PC-3 (cell line): Measurements from ENCODE around the gene UPB1. TPM values are rescaled to one million over a fixed set of nuclear protein-coding genes. Genes with fewer than 3 reads are reported as not detected.

ENCODE experiments used
- ATAC-seq: fragments of 200-7000 bp; cut with Tn5 transposase; 2 replicates; pipeline ENCODE4 v1.9.1; 2020; ENCODE audit warnings: mild to moderate bottlenecking, moderate library complexity
- BruUV-seq: library from RNA; stranded (reverse); fragments of 400-500 nt; replicated peaks from 2 replicates; lab custom pipeline; 2021; lab: Mats Ljungman, UMichigan
- CTCF ChIA-PET: fragments of 300-600 bp; sonication (Branson Sonifier 250); formaldehyde crosslinking; loops from one replicate; lab custom pipeline; 2022; ENCODE audit warnings: antibody characterized with exemption; lab: Charles Lee
- POLR2A ChIA-PET: fragments of 300-600 bp; sonication (Branson Sonifier 250); formaldehyde crosslinking; loops from one replicate; lab custom pipeline; 2022; ENCODE audit warnings: antibody characterized with exemption; ENCODE audit not compliant: unreplicated experiment; lab: Charles Lee
- DNase-seq: peaks from one replicate; pipeline ENCODE4 v3.0.0-alpha.2; 2015
- H2AFZ ChIP-seq: fragments of 300-600 bp; sonication (generic); 2 replicates; pipeline ENCODE4 v1.6.0; 2016; ENCODE audit warnings: antibody characterized with exemption, low read length
- H3F3A ChIP-seq: fragments of 300-600 bp; sonication (generic); one replicate; pipeline ENCODE4 v1.6.0; 2017; ENCODE audit warnings: antibody characterized with exemption, low read length, control low read depth, mild to moderate bottlenecking; ENCODE audit not compliant: unreplicated experiment
- H3K27ac ChIP-seq: fragments of 300-600 bp; sonication (generic); 2 replicates; pipeline ENCODE4 v1.5.1; 2016; ENCODE audit warnings: mild to moderate bottlenecking, low read length
- H3K27me3 ChIP-seq: fragments of 300-600 bp; sonication (generic); 2 replicates; pipeline ENCODE4 v1.6.1; 2016; ENCODE audit warnings: low read length, mixed read lengths
- H3K36me3 ChIP-seq: fragments of 300-600 bp; sonication (generic); 2 replicates; pipeline ENCODE4 v1.6.1; 2016; ENCODE audit warnings: low read depth, mixed run types, low read length, mixed read lengths
- H3K4me1 ChIP-seq: fragments of 300-600 bp; sonication (generic); 2 replicates; pipeline ENCODE4 v1.5.1; 2016; ENCODE audit warnings: low read length; ENCODE audit not compliant: insufficient read depth
- H3K4me2 ChIP-seq: fragments of 300-600 bp; sonication (generic); 2 replicates; pipeline ENCODE4 v1.6.0; 2016; ENCODE audit warnings: low read length
- H3K4me3 ChIP-seq: fragments of 300-600 bp; sonication (generic); 2 replicates; pipeline ENCODE4 v1.5.1; 2016; ENCODE audit warnings: mild to moderate bottlenecking, low read length, mixed read lengths
- H3K79me2 ChIP-seq: fragments of 300-600 bp; sonication (generic); 2 replicates; pipeline ENCODE4 v1.6.1; 2017; ENCODE audit warnings: low read length, mixed read lengths
- H3K9ac ChIP-seq: fragments of 300-600 bp; sonication (generic); 2 replicates; pipeline ENCODE4 v1.6.0; 2016; ENCODE audit warnings: mild to moderate bottlenecking, low read length
- H3K9me2 ChIP-seq: fragments of 300-600 bp; sonication (generic); replicated peaks from 2 replicates; pipeline ENCODE4 v1.6.1; 2016; ENCODE audit warnings: mixed run types, low read length, mixed read lengths
- H3K9me3 ChIP-seq: fragments of 300-600 bp; sonication (generic); 2 replicates; pipeline ENCODE4 v1.6.1; 2016; ENCODE audit warnings: low read length, mixed read lengths
- H4K20me1 ChIP-seq: fragments of 300-600 bp; sonication (generic); 2 replicates; pipeline ENCODE4 v1.6.1; 2016; ENCODE audit warnings: low read length, mixed read lengths
- CTCF ChIP-seq: fragments of 300-600 bp; sonication (generic); conservative IDR thresholded peaks from 2 replicates; pipeline ENCODE4 v1.5.1; 2017; ENCODE audit warnings: antibody characterized with exemption, low read depth, mild to moderate bottlenecking, low read length
- EZH2 ChIP-seq: fragments of 300-600 bp; sonication (generic); IDR thresholded peaks from one replicate; pipeline ENCODE4 v1.6.1; 2017; ENCODE audit warnings: antibody characterized with exemption, mild to moderate bottlenecking, low read length; ENCODE audit not compliant: unreplicated experiment
- EZH2phosphoT487 ChIP-seq: fragments of 300-600 bp; sonication (generic); IDR thresholded peaks from 2 replicates; pipeline ENCODE4 v1.6.1; 2018; ENCODE audit warnings: mild to moderate bottlenecking, antibody characterized with exemption, low read length, borderline replicate concordance
- intact Hi-C: fragments of 100-400 bp; cut with micrococcal nuclease; formaldehyde crosslinking; loops from 2 replicates; pipeline ENCODE4 v1.9.0; 2023
- total RNA-seq: library from RNA; depleted of rRNA; stranded (reverse); fragments of >200 nt; gene quantifications from 2 replicates; pipeline ENCODE4 v1.2.3, GENCODE V29; 2014

Gene UPB1
- total RNA-seq, 1 experiment from 2014 or later = 0.29 TPM

- TF ChIP-seq EZH2 (no peak), CTCF (no peak), EZH2phosphoT487 (no peak)
- Histone ChIP-seq H3K36me3 (no peaks in the 10 kb centered on the region; the same call in 1 of the 2 replicates), H3K4me2 (no peak overlapping the region), H3K9me3 (no peaks in the 10 kb centered on the region), H3K4me1 (peaks cover 12% of the 10 kb centered on the region), H2AFZ (no peak overlapping the region), H4K20me1 (no peaks in the 10 kb centered on the region), H3K27me3 (no peaks in the 10 kb centered on the region), H3F3A (no peaks in the 10 kb centered on the region), H3K9me2 (no peaks in the 10 kb centered on the region), H3K79me2 (no peaks in the 10 kb centered on the region), H3K4me3 (no peak overlapping the region), H3K27ac (no peak overlapping the region), H3K9ac (no peak overlapping the region)
- POLR2A ChIA-PET = interaction anchor here (1.1 kb wide), 1 partner anchor 101 kb away, joined by 4 read pairs; no protein-coding TSS in a partner anchor
- no peak for DNase-seq
- BruUV-seq = no TSS peak
- ATAC-seq = no peak
- intact Hi-C loops = loop anchor here (5.0 kb wide), 1 partner anchor 67 kb away; no protein-coding TSS in a partner anchor
- CTCF ChIA-PET = no interaction called here
Measured at GRCh38 chr22:24503843-24504338, 8.8 kb downstream of the UPB1 start.

- no peak overlapping the region for H3K27ac ChIP-seq
- no peak for ATAC-seq
Measured at GRCh38 chr22:24504540-24504939, 9.4 kb downstream of the UPB1 start.

More at GRCh38 chr22:24504540-24504939, 9.4 kb downstream of the UPB1 start:
- no peak for DNase-seq
- Histone ChIP-seq H3K9me3 (no peaks in the 10 kb centered on the region), H3K4me2 (no peak overlapping the region), H3K36me3 (no peaks in the 10 kb centered on the region; the same call in 1 of the 2 replicates), H3K9me2 (no peaks in the 10 kb centered on the region), H3K4me1 (peaks cover 12% of the 10 kb centered on the region), H3F3A (no peaks in the 10 kb centered on the region), H3K4me3 (no peak overlapping the region), H4K20me1 (no peaks in the 10 kb centered on the region), H3K9ac (no peak overlapping the region), H2AFZ (no peak overlapping the region), H3K27me3 (no peaks in the 10 kb centered on the region), H3K79me2 (no peaks in the 10 kb centered on the region)
- CTCF ChIA-PET = no interaction called here
- BruUV-seq = no TSS peak
- POLR2A ChIA-PET = interaction anchor here (1.1 kb wide), 1 partner anchor 102 kb away, joined by 4 read pairs; no protein-coding TSS in a partner anchor
- no peak for TF ChIP-seq EZH2phosphoT487
- no peak for TF ChIP-seq EZH2
- no peak for TF ChIP-seq CTCF
- intact Hi-C loops = loop anchor here (5.0 kb wide), 1 partner anchor 67 kb away; no protein-coding TSS in a partner anchor
